ENCODE data around the gene ISG20L2. TPM values are rescaled to one million over a fixed set of nuclear protein-coding genes. Genes with fewer than 3 reads are reported as not detected.

Gene ISG20L2
- total RNA-seq, 1 donor from 2014 or later = 32.6 TPM

DNA sequence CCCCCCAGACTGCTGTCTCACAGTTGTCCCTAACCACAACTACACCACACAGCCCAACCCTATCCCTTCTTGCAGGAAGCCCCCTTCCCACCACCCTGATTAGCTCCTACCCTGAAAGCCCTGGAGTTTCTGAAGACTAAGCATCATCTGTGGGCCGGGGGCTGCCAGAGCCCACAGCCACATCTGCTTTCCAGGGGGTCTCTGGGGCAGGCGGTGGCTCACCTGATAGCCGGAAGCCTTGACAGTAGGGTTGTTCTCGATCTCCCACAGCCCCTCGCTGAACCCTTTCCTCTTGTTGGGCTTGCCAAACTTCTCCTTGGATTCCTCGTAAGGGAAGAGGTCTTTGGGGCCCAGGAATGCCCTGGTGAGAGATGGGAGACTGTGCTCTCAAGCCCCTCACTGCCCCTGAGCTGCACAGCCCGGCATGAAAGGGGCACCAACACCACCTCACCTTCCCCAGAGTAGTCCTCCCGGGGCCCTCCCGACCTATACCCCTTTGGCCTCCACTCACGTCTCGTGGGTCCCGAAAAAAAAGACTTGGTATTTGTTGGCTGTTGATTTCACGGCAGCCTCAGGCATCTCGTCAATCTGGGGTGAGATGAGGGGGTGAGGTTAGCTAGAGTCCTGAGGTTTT lies 16.3 kb upstream of the ISG20L2 start:
- H3K36me3 Mint-ChIP-seq (ENCODE audit: unreplicated experiment) = no peaks in the 10 kb centered on the region
- peaks cover 11% of the 10 kb centered on the region for H3K27me3 Mint-ChIP-seq (ENCODE audit: unreplicated experiment)
- H3K4me1 Mint-ChIP-seq (ENCODE audit: low read depth, unreplicated experiment) = peaks cover 35% of the 10 kb centered on the region
- H3K27ac Mint-ChIP-seq (ENCODE audit: unreplicated experiment) = peak overlapping the region; percentile 68
- no peak for DNase-seq
- TF ChIP-seq, protein P1, sequence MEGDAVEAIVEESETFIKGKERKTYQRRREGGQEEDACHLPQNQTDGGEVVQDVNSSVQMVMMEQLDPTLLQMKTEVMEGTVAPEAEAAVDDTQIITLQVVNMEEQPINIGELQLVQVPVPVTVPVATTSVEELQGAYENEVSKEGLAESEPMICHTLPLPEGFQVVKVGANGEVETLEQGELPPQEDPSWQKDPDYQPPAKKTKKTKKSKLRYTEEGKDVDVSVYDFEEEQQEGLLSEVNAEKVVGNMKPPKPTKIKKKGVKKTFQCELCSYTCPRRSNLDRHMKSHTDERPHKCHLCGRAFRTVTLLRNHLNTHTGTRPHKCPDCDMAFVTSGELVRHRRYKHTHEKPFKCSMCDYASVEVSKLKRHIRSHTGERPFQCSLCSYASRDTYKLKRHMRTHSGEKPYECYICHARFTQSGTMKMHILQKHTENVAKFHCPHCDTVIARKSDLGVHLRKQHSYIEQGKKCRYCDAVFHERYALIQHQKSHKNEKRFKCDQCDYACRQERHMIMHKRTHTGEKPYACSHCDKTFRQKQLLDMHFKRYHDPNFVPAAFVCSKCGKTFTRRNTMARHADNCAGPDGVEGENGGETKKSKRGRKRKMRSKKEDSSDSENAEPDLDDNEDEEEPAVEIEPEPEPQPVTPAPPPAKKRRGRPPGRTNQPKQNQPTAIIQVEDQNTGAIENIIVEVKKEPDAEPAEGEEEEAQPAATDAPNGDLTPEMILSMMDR (IDR thresholded peaks at IDR 0.05; ENCODE audit: partially characterized antibody, unreplicated experiment) = no peak
- H3K4me3 Mint-ChIP-seq (ENCODE audit: unreplicated experiment) = no peak overlapping the region
- H3K9me3 Mint-ChIP-seq (ENCODE audit: unreplicated experiment) = peaks cover 10% of the 10 kb centered on the region

DNA sequence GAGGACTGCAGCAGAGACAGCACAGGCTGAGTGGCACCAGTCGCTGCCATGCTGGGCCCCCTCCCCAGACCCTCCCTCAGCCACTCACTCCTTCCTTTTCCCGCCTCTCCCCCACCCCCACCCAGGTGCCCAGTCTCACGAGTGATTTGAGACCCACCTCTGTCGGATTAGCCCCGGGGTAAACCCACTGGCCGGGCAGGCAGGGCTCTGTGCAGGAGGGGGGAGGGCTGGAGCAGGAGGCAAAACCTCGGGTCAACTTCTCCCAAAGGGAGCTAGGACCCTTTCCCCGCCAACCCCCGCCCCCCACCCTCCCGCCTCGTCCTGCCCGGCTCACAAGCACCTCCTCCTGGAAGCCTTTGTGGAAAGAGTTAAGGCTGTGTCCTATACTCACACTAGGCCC lies 15.8 kb upstream of the ISG20L2 start:
- Mint-ChIP-seq H3K36me3 (ENCODE audit: unreplicated experiment) (no peaks in the 10 kb centered on the region), H3K9me3 (ENCODE audit: unreplicated experiment) (peaks cover 10% of the 10 kb centered on the region), H3K4me1 (ENCODE audit: low read depth, unreplicated experiment) (peaks cover 34% of the 10 kb centered on the region), H3K27me3 (ENCODE audit: unreplicated experiment) (peaks cover 11% of the 10 kb centered on the region), H3K4me3 (ENCODE audit: unreplicated experiment) (no peak overlapping the region), H3K27ac (ENCODE audit: unreplicated experiment) (no peak overlapping the region)
- no peak for DNase-seq
- TF ChIP-seq, protein P1 (IDR thresholded peaks at IDR 0.05; ENCODE audit: partially characterized antibody, unreplicated experiment) = no peak

DNA sequence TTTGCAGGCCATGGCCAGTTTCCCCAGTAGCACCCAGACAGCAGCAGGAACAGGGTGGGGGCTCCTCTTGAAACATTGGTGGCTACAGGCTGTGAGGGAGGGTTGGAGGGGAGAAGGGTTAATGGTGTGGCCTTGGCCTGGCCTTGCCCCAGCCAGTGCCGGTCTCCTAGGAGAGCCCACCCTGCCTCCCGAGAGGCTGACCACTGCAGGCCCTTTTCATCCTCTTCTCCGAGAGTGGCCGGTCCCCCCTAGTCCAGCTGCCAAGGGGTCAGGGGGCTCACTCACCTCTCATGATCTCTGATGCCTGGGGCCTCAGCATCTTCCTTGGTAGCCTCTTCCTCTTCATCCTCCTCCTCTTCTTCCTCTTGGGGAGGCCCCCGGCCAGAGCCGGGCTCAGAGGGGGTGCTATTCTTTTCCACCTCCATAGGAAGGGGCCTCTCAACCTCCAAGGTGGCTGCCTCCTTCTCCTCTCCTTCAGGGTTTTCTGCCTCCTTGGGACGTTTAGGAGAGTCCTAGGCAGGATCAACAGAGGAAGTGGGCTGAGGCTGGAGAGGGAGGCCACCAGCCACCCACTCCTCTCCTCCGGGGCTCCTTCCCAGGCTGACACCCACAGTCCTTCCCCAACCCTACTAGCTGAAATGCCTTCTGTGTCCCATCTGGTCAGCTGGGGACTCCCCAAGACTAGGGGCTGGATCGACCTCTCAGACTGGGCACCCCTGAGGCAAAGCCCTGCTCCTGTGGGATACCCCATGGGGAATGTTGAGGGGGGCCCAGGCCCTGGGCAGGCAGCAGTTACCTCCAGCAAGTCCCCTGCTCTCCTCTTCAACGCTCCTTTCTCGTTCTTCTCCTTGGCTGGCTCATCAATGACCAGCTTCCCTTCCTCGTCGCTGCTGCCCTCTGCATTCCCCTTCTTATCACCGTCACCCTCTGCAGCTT lies 15.1 kb upstream of the ISG20L2 start:
- Mint-ChIP-seq H3K27ac (ENCODE audit: unreplicated experiment) (no peak overlapping the region), H3K4me3 (ENCODE audit: unreplicated experiment) (no peak overlapping the region), H3K4me1 (ENCODE audit: low read depth, unreplicated experiment) (peaks cover 29% of the 10 kb centered on the region), H3K9me3 (ENCODE audit: unreplicated experiment) (peaks cover 10% of the 10 kb centered on the region), H3K36me3 (ENCODE audit: unreplicated experiment) (no peaks in the 10 kb centered on the region), H3K27me3 (ENCODE audit: unreplicated experiment) (peaks cover 11% of the 10 kb centered on the region)
- DNase-seq = no peak
- TF ChIP-seq, protein P1 (IDR thresholded peaks at IDR 0.05; ENCODE audit: partially characterized antibody, unreplicated experiment) = no peak

DNA sequence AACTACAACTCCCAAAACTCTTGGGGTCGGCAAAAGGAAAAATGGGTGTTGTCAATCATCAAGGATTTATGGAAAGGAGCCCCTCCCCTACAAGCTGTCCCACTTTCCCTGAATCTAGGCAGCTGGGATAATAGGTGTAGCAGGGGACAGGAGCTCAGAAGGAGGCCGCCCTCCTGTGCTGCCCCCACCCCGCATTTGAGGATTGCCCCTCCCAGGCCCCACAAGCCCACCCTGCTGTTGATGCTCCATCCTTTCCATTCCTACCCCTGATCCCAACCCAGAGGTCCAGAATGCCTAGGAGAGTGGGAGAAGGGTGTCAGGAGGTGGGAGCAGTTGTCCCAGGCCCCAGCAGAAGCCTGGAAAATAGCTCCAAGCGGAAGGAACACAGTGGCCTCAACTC lies 14.2 kb upstream of the ISG20L2 start:
- Mint-ChIP-seq H3K27ac (ENCODE audit: unreplicated experiment) (no peak overlapping the region), H3K36me3 (ENCODE audit: unreplicated experiment) (no peaks in the 10 kb centered on the region), H3K27me3 (ENCODE audit: unreplicated experiment) (peaks cover 8% of the 10 kb centered on the region), H3K9me3 (ENCODE audit: unreplicated experiment) (peaks cover 10% of the 10 kb centered on the region), H3K4me3 (ENCODE audit: unreplicated experiment) (no peak overlapping the region), H3K4me1 (ENCODE audit: low read depth, unreplicated experiment) (peaks cover 21% of the 10 kb centered on the region)
- TF ChIP-seq, protein P1 (IDR thresholded peaks at IDR 0.05; ENCODE audit: partially characterized antibody, unreplicated experiment) = no peak
- no peak for DNase-seq

DNA sequence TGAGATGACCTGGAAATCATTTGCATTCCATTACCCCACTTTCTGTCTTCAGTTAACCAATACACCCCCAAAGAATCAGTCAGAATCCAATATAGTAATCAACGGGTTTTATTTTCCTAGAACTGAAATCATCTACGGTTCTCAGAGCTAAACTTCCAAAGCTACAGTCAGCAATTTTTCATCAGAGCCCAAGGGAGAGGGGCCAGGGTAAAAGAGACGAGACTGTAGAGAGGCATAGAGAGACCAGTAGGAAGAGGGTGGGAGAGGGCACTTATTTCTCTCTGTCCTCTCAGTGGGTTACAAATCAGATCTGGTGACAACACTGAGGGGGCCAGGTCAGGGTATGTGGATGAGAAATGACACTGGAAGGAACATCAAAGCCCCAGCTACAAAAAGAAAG lies 13.5 kb upstream of the ISG20L2 start:
- Mint-ChIP-seq H3K4me3 (ENCODE audit: unreplicated experiment) (peak overlapping the region; percentile 42), H3K27ac (ENCODE audit: unreplicated experiment) (peak overlapping the region; percentile 62), H3K4me1 (ENCODE audit: low read depth, unreplicated experiment) (peaks cover 17% of the 10 kb centered on the region), H3K27me3 (ENCODE audit: unreplicated experiment) (peaks cover 8% of the 10 kb centered on the region), H3K9me3 (ENCODE audit: unreplicated experiment) (peaks cover 10% of the 10 kb centered on the region), H3K36me3 (ENCODE audit: unreplicated experiment) (no peaks in the 10 kb centered on the region)
- TF ChIP-seq, protein P1 (IDR thresholded peaks at IDR 0.05; ENCODE audit: partially characterized antibody, unreplicated experiment) = no peak
- DNase-seq = no peak
